ENCODE data around the gene MAPT.
"Not testable (repeated sequence)": the region's sequence is repeated elsewhere in the genome, so short reads cannot be mapped to it uniquely, and the experiment has no call there.

Gene MAPT

DNA sequence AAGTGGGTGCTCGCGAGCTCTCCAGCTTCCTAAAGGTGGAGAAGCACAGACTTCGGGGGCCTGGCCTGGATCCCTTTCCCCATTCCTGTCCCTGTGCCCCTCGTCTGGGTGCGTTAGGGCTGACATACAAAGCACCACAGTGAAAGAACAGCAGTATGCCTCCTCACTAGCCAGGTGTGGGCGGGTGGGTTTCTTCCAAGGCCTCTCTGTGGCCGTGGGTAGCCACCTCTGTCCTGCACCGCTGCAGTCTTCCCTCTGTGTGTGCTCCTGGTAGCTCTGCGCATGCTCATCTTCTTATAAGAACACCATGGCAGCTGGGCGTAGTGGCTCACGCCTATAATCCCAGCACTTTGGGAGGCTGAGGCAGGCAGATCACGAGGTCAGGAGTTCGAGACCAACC lies 102.8 kb downstream of the MAPT start:
- DNase-seq, result no peak

DNA sequence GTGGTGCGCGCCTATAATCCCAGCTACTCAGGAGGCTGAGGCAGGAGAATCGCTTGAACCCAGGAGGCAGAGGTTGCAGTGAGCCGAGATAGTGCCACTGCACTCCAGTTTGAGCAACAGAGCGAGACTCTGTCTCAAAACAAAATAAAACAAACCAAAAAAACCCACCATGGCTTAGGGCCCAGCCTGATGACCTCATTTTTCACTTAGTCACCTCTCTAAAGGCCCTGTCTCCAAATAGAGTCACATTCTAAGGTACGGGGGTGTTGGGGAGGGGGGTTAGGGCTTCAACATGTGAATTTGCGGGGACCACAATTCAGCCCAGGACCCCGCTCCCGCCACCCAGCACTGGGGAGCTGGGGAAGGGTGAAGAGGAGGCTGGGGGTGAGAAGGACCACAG lies 103.3 kb downstream of the MAPT start:
- no peak for DNase-seq

DNA sequence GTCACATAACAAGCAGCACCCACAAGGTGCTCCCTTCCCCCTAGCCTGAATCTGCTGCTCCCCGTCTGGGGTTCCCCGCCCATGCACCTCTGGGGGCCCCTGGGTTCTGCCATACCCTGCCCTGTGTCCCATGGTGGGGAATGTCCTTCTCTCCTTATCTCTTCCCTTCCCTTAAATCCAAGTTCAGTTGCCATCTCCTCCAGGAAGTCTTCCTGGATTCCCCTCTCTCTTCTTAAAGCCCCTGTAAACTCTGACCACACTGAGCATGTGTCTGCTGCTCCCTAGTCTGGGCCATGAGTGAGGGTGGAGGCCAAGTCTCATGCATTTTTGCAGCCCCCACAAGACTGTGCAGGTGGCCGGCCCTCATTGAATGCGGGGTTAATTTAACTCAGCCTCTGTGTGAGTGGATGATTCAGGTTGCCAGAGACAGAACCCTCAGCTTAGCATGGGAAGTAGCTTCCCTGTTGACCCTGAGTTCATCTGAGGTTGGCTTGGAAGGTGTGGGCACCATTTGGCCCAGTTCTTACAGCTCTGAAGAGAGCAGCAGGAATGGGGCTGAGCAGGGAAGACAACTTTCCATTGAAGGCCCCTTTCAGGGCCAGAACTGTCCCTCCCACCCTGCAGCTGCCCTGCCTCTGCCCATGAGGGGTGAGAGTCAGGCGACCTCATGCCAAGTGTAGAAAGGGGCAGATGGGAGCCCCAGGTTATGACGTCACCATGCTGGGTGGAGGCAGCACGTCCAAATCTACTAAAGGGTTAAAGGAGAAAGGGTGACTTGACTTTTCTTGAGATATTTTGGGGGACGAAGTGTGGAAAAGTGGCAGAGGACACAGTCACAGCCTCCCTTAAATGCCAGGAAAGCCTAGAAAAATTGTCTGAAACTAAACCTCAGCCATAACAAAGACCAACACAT lies 104.9 kb downstream of the MAPT start, which contains the start of gene STH:
Gene STH, plus strand, starts transcription at position 264 of the 913 bp plus-strand sequence. Its CDS starts 30 bp downstream, at position 294.
- DNase-seq, result no peak

DNA sequence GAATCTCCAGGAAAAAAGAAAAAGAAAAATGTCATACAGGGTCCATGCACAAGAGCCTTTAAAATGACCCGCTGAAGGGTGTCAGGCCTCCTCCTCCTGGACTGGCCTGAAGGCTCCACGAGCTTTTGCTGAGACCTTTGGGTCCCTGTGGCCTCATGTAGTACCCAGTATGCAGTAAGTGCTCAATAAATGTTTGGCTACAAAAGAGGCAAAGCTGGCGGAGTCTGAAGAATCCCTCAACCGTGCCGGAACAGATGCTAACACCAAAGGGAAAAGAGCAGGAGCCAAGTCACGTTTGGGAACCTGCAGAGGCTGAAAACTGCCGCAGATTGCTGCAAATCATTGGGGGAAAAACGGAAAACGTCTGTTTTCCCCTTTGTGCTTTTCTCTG lies 105.5 kb downstream of the MAPT start:
- peak; percentile 79 for DNase-seq

DNA sequence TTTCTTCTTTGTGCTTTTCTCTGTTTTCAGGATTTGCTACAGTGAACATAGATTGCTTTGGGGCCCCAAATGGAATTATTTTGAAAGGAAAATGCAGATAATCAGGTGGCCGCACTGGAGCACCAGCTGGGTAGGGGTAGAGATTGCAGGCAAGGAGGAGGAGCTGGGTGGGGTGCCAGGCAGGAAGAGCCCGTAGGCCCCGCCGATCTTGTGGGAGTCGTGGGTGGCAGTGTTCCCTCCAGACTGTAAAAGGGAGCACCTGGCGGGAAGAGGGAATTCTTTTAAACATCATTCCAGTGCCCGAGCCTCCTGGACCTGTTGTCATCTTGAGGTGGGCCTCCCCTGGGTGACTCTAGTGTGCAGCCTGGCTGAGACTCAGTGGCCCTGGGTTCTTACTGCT lies 105.9 kb downstream of the MAPT start:
- peak; percentile 67 for DNase-seq

DNA sequence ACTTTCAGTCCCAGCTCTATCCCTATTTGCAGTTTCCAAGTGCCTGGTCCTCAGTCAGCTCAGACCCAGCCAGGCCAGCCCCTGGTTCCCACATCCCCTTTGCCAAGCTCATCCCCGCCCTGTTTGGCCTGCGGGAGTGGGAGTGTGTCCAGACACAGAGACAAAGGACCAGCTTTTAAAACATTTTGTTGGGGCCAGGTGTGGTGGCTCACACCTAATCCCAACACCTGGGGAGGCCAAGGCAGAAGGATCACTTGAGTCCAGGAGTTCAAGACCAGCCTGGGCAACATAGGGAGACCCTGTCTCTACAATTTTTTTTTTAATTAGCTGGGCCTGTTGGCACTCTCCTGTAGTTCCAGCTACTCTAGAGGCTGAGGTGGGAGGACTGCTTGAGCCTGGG lies 106.4 kb downstream of the MAPT start:
- no peak for DNase-seq

DNA sequence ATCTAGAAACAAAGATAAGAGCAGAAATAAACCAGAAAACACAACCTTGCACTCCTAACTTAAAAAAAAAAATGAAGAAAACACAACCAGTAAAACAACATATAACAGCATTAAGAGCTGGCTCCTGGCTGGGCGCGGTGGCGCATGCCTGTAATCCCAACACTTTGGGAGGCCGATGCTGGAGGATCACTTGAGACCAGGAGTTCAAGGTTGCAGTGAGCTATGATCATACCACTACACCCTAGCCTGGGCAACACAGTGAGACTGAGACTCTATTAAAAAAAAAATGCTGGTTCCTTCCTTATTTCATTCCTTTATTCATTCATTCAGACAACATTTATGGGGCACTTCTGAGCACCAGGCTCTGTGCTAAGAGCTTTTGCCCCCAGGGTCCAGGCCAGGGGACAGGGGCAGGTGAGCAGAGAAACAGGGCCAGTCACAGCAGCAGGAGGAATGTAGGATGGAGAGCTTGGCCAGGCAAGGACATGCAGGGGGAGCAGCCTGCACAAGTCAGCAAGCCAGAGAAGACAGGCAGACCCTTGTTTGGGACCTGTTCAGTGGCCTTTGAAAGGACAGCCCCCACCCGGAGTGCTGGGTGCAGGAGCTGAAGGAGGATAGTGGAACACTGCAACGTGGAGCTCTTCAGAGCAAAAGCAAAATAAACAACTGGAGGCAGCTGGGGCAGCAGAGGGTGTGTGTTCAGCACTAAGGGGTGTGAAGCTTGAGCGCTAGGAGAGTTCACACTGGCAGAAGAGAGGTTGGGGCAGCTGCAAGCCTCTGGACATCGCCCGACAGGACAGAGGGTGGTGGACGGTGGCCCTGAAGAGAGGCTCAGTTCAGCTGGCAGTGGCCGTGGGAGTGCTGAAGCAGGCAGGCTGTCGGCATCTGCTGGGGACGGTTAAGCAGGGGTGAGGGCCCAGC lies 107.3 kb downstream of the MAPT start:
- no peak for DNase-seq

DNA sequence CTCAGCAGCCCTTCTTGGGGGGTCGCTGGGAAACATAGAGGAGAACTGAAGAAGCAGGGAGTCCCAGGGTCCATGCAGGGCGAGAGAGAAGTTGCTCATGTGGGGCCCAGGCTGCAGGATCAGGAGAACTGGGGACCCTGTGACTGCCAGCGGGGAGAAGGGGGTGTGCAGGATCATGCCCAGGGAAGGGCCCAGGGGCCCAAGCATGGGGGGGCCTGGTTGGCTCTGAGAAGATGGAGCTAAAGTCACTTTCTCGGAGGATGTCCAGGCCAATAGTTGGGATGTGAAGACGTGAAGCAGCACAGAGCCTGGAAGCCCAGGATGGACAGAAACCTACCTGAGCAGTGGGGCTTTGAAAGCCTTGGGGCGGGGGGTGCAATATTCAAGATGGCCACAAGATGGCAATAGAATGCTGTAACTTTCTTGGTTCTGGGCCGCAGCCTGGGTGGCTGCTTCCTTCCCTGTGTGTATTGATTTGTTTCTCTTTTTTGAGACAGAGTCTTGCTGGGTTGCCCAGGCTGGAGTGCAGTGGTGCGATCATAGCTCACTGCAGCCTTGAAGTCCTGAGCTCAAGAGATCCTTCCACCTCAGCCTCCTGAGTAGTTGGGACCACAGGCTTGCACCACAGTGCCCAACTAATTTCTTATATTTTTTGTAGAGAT lies 108.1 kb downstream of the MAPT start:
- peak; percentile 75 for DNase-seq

DNA sequence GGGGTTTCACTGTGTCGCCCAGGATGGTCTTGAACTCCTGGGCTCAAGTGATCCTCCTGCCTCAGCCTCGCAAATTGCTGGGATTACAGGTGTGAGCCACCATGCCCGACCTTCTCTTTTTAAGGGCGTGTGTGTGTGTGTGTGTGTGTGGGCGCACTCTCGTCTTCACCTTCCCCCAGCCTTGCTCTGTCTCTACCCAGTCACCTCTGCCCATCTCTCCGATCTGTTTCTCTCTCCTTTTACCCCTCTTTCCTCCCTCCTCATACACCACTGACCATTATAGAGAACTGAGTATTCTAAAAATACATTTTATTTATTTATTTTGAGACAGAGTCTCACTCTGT lies 108.6 kb downstream of the MAPT start:
- no peak for DNase-seq

DNA sequence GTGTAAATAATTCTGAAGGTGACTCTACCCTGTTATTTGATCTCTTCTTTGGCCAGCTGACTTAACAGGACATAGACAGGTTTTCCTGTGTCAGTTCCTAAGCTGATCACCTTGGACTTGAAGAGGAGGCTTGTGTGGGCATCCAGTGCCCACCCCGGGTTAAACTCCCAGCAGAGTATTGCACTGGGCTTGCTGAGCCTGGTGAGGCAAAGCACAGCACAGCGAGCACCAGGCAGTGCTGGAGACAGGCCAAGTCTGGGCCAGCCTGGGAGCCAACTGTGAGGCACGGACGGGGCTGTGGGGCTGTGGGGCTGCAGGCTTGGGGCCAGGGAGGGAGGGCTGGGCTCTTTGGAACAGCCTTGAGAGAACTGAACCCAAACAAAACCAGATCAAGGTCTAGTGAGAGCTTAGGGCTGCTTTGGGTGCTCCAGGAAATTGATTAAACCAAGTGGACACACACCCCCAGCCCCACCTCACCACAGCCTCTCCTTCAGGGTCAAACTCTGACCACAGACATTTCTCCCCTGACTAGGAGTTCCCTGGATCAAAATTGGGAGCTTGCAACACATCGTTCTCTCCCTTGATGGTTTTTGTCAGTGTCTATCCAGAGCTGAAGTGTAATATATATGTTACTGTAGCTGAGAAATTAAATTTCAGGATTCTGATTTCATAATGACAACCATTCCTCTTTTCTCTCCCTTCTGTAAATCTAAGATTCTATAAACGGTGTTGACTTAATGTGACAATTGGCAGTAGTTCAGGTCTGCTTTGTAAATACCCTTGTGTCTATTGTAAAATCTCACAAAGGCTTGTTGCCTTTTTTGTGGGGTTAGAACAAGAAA lies 109.8 kb downstream of the MAPT start:
- peak; percentile 70 for DNase-seq

DNA sequence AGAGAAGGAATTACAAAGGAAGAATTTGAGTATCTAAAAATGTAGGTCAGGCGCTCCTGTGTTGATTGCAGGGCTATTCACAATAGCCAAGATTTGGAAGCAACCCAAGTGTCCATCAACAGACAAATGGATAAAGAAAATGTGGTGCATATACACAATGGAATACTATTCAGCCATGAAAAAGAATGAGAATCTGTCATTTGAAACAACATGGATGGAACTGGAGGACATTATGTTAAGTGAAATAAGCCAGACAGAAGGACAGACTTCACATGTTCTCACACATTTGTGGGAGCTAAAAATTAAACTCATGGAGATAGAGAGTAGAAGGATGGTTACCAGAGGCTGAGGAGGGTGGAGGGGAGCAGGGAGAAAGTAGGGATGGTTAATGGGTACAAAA lies 111.7 kb downstream of the MAPT start:
- not testable (repeated sequence) for DNase-seq

DNA sequence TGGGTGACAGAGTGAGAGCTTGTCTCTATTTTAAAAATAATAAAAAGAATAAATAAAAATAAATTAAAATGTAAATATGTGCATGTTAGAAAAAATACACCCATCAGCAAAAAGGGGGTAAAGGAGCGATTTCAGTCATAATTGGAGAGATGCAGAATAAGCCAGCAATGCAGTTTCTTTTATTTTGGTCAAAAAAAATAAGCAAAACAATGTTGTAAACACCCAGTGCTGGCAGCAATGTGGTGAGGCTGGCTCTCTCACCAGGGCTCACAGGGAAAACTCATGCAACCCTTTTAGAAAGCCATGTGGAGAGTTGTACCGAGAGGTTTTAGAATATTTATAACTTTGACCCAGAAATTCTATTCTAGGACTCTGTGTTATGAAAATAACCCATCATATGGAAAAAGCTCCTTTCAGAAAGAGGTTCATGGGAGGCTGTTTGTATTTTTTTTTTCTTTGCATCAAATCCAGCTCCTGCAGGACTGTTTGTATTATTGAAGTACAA lies 113.2 kb downstream of the MAPT start:
- no peak for DNase-seq

DNA sequence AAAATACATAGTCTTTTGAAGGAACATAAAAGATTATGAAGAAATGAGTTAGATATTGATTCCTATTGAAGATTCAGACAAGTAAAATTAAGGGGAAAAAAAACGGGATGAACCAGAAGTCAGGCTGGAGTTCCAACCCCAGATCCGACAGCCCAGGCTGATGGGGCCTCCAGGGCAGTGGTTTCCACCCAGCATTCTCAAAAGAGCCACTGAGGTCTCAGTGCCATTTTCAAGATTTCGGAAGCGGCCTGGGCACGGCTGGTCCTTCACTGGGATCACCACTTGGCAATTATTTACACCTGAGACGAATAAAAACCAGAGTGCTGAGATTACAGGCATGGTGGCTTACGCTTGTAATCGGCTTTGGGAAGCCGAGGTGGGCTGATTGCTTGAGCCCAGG lies 114.2 kb downstream of the MAPT start:
- DNase-seq, result no peak

DNA sequence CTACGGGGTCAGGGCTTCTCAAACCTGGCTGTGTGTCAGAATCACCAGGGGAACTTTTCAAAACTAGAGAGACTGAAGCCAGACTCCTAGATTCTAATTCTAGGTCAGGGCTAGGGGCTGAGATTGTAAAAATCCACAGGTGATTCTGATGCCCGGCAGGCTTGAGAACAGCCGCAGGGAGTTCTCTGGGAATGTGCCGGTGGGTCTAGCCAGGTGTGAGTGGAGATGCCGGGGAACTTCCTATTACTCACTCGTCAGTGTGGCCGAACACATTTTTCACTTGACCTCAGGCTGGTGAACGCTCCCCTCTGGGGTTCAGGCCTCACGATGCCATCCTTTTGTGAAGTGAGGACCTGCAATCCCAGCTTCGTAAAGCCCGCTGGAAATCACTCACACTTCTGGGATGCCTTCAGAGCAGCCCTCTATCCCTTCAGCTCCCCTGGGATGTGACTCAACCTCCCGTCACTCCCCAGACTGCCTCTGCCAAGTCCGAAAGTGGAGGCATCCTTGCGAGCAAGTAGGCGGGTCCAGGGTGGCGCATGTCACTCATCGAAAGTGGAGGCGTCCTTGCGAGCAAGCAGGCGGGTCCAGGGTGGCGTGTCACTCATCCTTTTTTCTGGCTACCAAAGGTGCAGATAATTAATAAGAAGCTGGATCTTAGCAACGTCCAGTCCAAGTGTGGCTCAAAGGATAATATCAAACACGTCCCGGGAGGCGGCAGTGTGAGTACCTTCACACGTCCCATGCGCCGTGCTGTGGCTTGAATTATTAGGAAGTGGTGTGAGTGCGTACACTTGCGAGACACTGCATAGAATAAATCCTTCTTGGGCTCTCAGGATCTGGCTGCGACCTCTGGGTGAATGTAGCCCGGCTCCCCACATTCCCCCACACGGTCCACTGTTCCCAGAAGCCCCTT lies 115.6 kb downstream of the MAPT start:
- DNase-seq, result no peak

DNA sequence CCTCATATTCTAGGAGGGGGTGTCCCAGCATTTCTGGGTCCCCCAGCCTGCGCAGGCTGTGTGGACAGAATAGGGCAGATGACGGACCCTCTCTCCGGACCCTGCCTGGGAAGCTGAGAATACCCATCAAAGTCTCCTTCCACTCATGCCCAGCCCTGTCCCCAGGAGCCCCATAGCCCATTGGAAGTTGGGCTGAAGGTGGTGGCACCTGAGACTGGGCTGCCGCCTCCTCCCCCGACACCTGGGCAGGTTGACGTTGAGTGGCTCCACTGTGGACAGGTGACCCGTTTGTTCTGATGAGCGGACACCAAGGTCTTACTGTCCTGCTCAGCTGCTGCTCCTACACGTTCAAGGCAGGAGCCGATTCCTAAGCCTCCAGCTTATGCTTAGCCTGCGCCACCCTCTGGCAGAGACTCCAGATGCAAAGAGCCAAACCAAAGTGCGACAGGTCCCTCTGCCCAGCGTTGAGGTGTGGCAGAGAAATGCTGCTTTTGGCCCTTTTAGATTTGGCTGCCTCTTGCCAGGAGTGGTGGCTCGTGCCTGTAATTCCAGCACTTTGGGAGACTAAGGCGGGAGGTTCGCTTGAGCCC lies 116.3 kb downstream of the MAPT start:
- no peak for DNase-seq

DNA sequence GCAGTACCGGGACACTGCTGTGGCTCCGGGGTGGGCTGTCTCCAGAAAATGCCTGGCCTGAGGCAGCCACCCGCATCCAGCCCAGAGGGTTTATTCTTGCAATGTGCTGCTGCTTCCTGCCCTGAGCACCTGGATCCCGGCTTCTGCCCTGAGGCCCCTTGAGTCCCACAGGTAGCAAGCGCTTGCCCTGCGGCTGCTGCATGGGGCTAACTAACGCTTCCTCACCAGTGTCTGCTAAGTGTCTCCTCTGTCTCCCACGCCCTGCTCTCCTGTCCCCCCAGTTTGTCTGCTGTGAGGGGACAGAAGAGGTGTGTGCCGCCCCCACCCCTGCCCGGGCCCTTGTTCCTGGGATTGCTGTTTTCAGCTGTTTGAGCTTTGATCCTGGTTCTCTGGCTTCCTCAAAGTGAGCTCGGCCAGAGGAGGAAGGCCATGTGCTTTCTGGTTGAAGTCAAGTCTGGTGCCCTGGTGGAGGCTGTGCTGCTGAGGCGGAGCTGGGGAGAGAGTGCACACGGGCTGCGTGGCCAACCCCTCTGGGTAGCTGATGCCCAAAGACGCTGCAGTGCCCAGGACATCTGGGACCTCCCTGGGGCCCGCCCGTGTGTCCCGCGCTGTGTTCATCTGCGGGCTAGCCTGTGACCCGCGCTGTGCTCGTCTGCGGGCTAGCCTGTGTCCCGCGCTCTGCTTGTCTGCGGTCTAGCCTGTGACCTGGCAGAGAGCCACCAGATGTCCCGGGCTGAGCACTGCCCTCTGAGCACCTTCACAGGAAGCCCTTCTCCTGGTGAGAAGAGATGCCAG lies 117.6 kb downstream of the MAPT start:
- no peak for DNase-seq

DNA sequence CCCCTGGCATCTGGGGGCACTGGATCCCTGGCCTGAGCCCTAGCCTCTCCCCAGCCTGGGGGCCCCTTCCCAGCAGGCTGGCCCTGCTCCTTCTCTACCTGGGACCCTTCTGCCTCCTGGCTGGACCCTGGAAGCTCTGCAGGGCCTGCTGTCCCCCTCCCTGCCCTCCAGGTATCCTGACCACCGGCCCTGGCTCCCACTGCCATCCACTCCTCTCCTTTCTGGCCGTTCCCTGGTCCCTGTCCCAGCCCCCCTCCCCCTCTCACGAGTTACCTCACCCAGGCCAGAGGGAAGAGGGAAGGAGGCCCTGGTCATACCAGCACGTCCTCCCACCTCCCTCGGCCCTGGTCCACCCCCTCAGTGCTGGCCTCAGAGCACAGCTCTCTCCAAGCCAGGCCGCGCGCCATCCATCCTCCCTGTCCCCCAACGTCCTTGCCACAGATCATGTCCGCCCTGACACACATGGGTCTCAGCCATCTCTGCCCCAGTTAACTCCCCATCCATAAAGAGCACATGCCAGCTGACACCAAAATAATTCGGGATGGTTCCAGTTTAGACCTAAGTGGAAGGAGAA lies 118.2 kb downstream of the MAPT start:
- no peak for DNase-seq

DNA sequence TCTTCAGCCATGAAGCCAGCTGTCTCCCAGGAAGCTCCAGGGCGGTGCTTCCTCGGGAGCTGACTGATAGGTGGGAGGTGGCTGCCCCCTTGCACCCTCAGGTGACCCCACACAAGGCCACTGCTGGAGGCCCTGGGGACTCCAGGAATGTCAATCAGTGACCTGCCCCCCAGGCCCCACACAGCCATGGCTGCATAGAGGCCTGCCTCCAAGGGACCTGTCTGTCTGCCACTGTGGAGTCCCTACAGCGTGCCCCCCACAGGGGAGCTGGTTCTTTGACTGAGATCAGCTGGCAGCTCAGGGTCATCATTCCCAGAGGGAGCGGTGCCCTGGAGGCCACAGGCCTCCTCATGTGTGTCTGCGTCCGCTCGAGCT lies 118.8 kb downstream of the MAPT start:
- DNase-seq, result no peak

DNA sequence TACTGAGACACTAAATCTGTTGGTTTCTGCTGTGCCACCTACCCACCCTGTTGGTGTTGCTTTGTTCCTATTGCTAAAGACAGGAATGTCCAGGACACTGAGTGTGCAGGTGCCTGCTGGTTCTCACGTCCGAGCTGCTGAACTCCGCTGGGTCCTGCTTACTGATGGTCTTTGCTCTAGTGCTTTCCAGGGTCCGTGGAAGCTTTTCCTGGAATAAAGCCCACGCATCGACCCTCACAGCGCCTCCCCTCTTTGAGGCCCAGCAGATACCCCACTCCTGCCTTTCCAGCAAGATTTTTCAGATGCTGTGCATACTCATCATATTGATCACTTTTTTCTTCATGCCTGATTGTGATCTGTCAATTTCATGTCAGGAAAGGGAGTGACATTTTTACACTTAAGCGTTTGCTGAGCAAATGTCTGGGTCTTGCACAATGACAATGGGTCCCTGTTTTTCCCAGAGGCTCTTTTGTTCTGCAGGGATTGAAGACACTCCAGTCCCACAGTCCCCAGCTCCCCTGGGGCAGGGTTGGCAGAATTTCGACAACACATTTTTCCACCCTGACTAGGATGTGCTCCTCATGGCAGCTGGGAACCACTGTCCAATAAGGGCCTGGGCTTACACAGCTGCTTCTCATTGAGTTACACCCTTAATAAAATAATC lies 119.3 kb downstream of the MAPT start:
- no peak for DNase-seq

Data from NCI-H1694 treated with DMSO at 0.1 percent for 48 hours (cell line).